ENCODE results near the gene GFI1B.

- TF ChIP-seq POLR2A (IDR thresholded peaks at IDR 0.05; ENCODE audit: low read depth, low read length) (no peak), RCOR1 (conservative IDR thresholded peaks at IDR 0.05; ENCODE audit: low read depth, low read length) (no peak), CTCF (IDR thresholded peaks at IDR 0.05 in 2 of 3, conservative IDR thresholded peaks at IDR 0.05 in 1 of 3; ENCODE audit: control insufficient read depth in 2 of 3, extremely low read depth in 1 of 3, insufficient read depth in 1 of 3, low read depth in 3 of 3, low read length in 3 of 3) (no peak), EZH2 (IDR thresholded peaks at IDR 0.05; ENCODE audit: borderline replicate concordance, control insufficient read depth, low read depth, low read length) (no peak), REST (IDR thresholded peaks at IDR 0.05; ENCODE audit: low read depth, low read length) (no peak), MYC (IDR thresholded peaks at IDR 0.05; ENCODE audit: insufficient read depth, insufficient read length, insufficient replicate concordance, low read length, severe bottlenecking) (no peak), ESRRA (IDR thresholded peaks at IDR 0.05; ENCODE audit: low read length) (no peak), CHD1 (IDR thresholded peaks at IDR 0.05; ENCODE audit: low read depth, low read length) (no peak), ZBTB33 (IDR thresholded peaks at IDR 0.05) (no peak), IRF3 (IDR thresholded peaks at IDR 0.05) (no peak), BHLHE40 (IDR thresholded peaks at IDR 0.05; ENCODE audit: borderline replicate concordance in 1 of 2, low read depth in 2 of 2, low read length in 1 of 2) (no peak), JUNB (IDR thresholded peaks at IDR 0.05) (no peak), NFXL1 (IDR thresholded peaks at IDR 0.05; ENCODE audit: borderline replicate concordance) (no peak)
Observed at GRCh38 chr9:132947756-132948155, 30.7 kb upstream of the GFI1B start.

Data from GM12878 (cell line).